PC-9 (cell line): ENCODE results near the gene INO80. TPM values are rescaled to one million over a fixed set of nuclear protein-coding genes. Genes with fewer than 3 reads are reported as not detected.

ENCODE experiments used
- BruUV-seq: library from RNA; stranded (reverse); fragments of 400-500 nt; replicated peaks from 2 replicates; lab custom pipeline; 2021; lab: Mats Ljungman, UMichigan
- CTCF ChIA-PET: fragments of 300-600 bp; sonication (Branson Sonifier 250); formaldehyde crosslinking; loops from one replicate; lab custom pipeline; 2022; ENCODE audit warnings: antibody characterized with exemption; lab: Charles Lee
- POLR2A ChIA-PET: fragments of 300-600 bp; sonication (Branson Sonifier 250); formaldehyde crosslinking; loops from one replicate; lab custom pipeline; 2022; ENCODE audit warnings: antibody characterized with exemption; ENCODE audit not compliant: unreplicated experiment; lab: Charles Lee
- DNase-seq, 2 experiments: peaks; one replicate each; pipeline versions ENCODE4 v3.0.0 to v3.0.0-alpha.2; 2015 to 2022; ENCODE audit warnings: mixed read lengths in 1 of 2
- H2AFZ ChIP-seq: fragments of 200-600 bp; sonication (generic); 2 replicates; pipeline ENCODE4 v1.8.1; 2017; ENCODE audit warnings: antibody characterized with exemption
- H3F3A ChIP-seq: fragments of 200-600 bp; sonication (generic); 2 replicates; pipeline ENCODE4 v1.8.1; 2017; ENCODE audit warnings: antibody characterized with exemption, mild to moderate bottlenecking, low read depth; ENCODE audit not compliant: insufficient read depth
- H3K27ac ChIP-seq: fragments of 200-600 bp; sonication (generic); 2 replicates; pipeline ENCODE4 v1.6.1; 2016; ENCODE audit warnings: mixed run types
- H3K27me3 ChIP-seq: fragments of 200-600 bp; sonication (generic); 2 replicates; pipeline ENCODE4 v1.6.1; 2016; ENCODE audit warnings: low read depth, mixed run types; ENCODE audit not compliant: insufficient read depth
- H3K36me3 ChIP-seq: fragments of 200-600 bp; sonication (generic); 2 replicates; pipeline ENCODE4 v1.6.1; 2016; ENCODE audit warnings: low read depth, mixed run types
- H3K4me1 ChIP-seq: fragments of 200-600 bp; sonication (generic); replicated peaks from 2 replicates; pipeline ENCODE4 v1.6.1; 2016; ENCODE audit warnings: mixed run types; ENCODE audit not compliant: insufficient read depth
- H3K4me2 ChIP-seq: fragments of 200-600 bp; sonication (generic); 2 replicates; pipeline ENCODE4 v1.6.1; 2017; ENCODE audit warnings: mixed run types
- H3K4me3 ChIP-seq: fragments of 200-600 bp; sonication (generic); 2 replicates; pipeline ENCODE4 v1.6.1; 2016; ENCODE audit warnings: mixed run types
- H3K79me2 ChIP-seq: fragments of 200-600 bp; sonication (generic); 2 replicates; pipeline ENCODE4 v1.6.1; 2017; ENCODE audit warnings: low read depth, mixed run types
- H3K9me2 ChIP-seq: fragments of 200-600 bp; sonication (generic); 2 replicates; pipeline ENCODE4 v1.8.1; 2017; ENCODE audit warnings: mild to moderate bottlenecking; ENCODE audit not compliant: insufficient read depth
- H3K9me3 ChIP-seq: fragments of 200-600 bp; sonication (generic); 2 replicates; pipeline ENCODE4 v1.8.1; 2016; ENCODE audit warnings: low read depth; ENCODE audit not compliant: insufficient read depth
- H4K20me1 ChIP-seq: fragments of 200-600 bp; sonication (generic); 2 replicates; pipeline ENCODE4 v1.8.1; 2017; ENCODE audit not compliant: insufficient read depth
- CTCF ChIP-seq: fragments of 200-600 bp; sonication (generic); conservative IDR thresholded peaks from 2 replicates; pipeline ENCODE4 v1.6.1; 2017; ENCODE audit warnings: mixed run types, antibody characterized with exemption, mild to moderate bottlenecking, moderate library complexity
- EZH2 ChIP-seq: fragments of 200-600 bp; sonication (generic); IDR thresholded peaks from 2 replicates; pipeline ENCODE4 v1.8.0; 2017; ENCODE audit warnings: antibody characterized with exemption, low read depth
- intact Hi-C: fragments of 100-400 bp; cut with micrococcal nuclease; formaldehyde crosslinking; loops from one replicate; pipeline ENCODE4 v1.10.0; 2022; ENCODE audit not compliant: unreplicated experiment
- total RNA-seq: library from RNA; stranded (reverse); gene quantifications from 2 replicates; pipeline ENCODE4 v1.2.3, GENCODE V29; 2021

INO80 gene
- total RNA-seq, 1 experiment from 2014 or later, result 18.8 TPM

- peaks cover 12% of the 10 kb centered on the region for H3F3A ChIP-seq
- ChIA-PET CTCF (no interaction called here), POLR2A (no interaction called here)
- H3K79me2 ChIP-seq, result no peaks in the 10 kb centered on the region
- no peak overlapping the region for H2AFZ ChIP-seq
- no peak overlapping the region; the same call in 1 of the 2 replicates for H3K27ac ChIP-seq
- no peaks in the 10 kb centered on the region for H3K9me2 ChIP-seq
- no TSS peak for BruUV-seq
- H3K27me3 ChIP-seq, result no peaks in the 10 kb centered on the region
- H3K36me3 ChIP-seq, result peaks cover 7% of the 10 kb centered on the region
- H3K4me2 ChIP-seq, result no peak overlapping the region
- H4K20me1 ChIP-seq, result no peaks in the 10 kb centered on the region
- no peaks in the 10 kb centered on the region for H3K9me3 ChIP-seq
- intact Hi-C loops, result no loop called here
- no peak for DNase-seq
- peaks cover 10% of the 10 kb centered on the region for H3K4me1 ChIP-seq
- no peak overlapping the region for H3K4me3 ChIP-seq
- no peak for TF ChIP-seq EZH2
- TF ChIP-seq CTCF, result no peak
Measured at GRCh38 chr15:41001524-41002214, 114.4 kb downstream of the INO80 start.

GRCh38 chr15:40999190-40999589 is 116.9 kb downstream of the INO80 start:
- no peaks in the 10 kb centered on the region for H4K20me1 ChIP-seq
- peak in 1 of 2 experiments; percentile 86 for DNase-seq
- H2AFZ ChIP-seq, result no peak overlapping the region
- TF ChIP-seq CTCF, result no peak
- no peak for TF ChIP-seq EZH2
- no peak overlapping the region for H3K4me2 ChIP-seq
- no TSS peak for BruUV-seq
- intact Hi-C loops, result no loop called here
- H3K4me1 ChIP-seq, result peaks cover 10% of the 10 kb centered on the region
- CTCF ChIA-PET, result no interaction called here
- POLR2A ChIA-PET, result no interaction called here
- peaks cover 4% of the 10 kb centered on the region; the same call in 1 of the 2 replicates for H3K36me3 ChIP-seq
- no peaks in the 10 kb centered on the region for H3K79me2 ChIP-seq
- no peaks in the 10 kb centered on the region for H3K27me3 ChIP-seq
- peak overlapping the region; percentile 84 for H3K27ac ChIP-seq
- no peaks in the 10 kb centered on the region for H3K9me2 ChIP-seq
- no peak overlapping the region for H3K4me3 ChIP-seq
- H3K9me3 ChIP-seq, result no peaks in the 10 kb centered on the region
- H3F3A ChIP-seq, result peaks cover 12% of the 10 kb centered on the region

GRCh38 chr15:40995656-40996055 is 120.4 kb downstream of the INO80 start:
- no peaks in the 10 kb centered on the region for H3K27me3 ChIP-seq
- no peaks in the 10 kb centered on the region for H4K20me1 ChIP-seq
- H3K27ac ChIP-seq, result no peak overlapping the region
- POLR2A ChIA-PET, result no interaction called here
- DNase-seq, result no peak
- intact Hi-C loops, result no loop called here
- BruUV-seq, result no TSS peak
- H3K9me2 ChIP-seq, result no peaks in the 10 kb centered on the region
- H3K9me3 ChIP-seq, result no peaks in the 10 kb centered on the region
- H2AFZ ChIP-seq, result no peak overlapping the region
- CTCF ChIA-PET, result no interaction called here
- no peaks in the 10 kb centered on the region for H3K79me2 ChIP-seq
- H3K4me1 ChIP-seq, result peaks cover 10% of the 10 kb centered on the region
- H3F3A ChIP-seq, result peaks cover 12% of the 10 kb centered on the region
- TF ChIP-seq CTCF, result no peak
- TF ChIP-seq EZH2, result no peak
- H3K4me2 ChIP-seq, result no peak overlapping the region
- no peak overlapping the region for H3K4me3 ChIP-seq
- peaks cover 4% of the 10 kb centered on the region; the same call in 1 of the 2 replicates for H3K36me3 ChIP-seq
